ENCODE results near the gene C16orf74. TPM values are rescaled to one million over a fixed set of nuclear protein-coding genes. Genes with fewer than 3 reads are reported as not detected.

C16orf74 gene
- total and polyA plus RNA-seq, 2 of the 13 experiments (the other 11 are each of a cell fraction or from before 2014, with no cell fraction given), result 0.13 to 0.29 TPM

- TF ChIP-seq ZNF318 (CRISPR knock-in tag; IDR thresholded peaks at IDR 0.05), result no peak
- TF ChIP-seq SATB2 (CRISPR knock-in tag; IDR thresholded peaks at IDR 0.05), result no peak
- no peak for TF ChIP-seq ZMYM3 (CRISPR knock-in tag; IDR thresholded peaks at IDR 0.05)
- TF ChIP-seq REXO4 (CRISPR knock-in tag; IDR thresholded peaks at IDR 0.05; ENCODE audit: borderline replicate concordance), result no peak
- TF ChIP-seq ZNF737 (CRISPR knock-in tag; IDR thresholded peaks at IDR 0.05; ENCODE audit: borderline replicate concordance), result no peak
- TF ChIP-seq NR1H2 (CRISPR knock-in tag; IDR thresholded peaks at IDR 0.05; ENCODE audit: borderline replicate concordance, low read depth), result no peak
- no peak for TF ChIP-seq ZBTB8A (CRISPR knock-in tag; IDR thresholded peaks at IDR 0.05; ENCODE audit: borderline replicate concordance, low read depth)
- TF ChIP-seq ZSCAN31 (CRISPR knock-in tag; IDR thresholded peaks at IDR 0.05; ENCODE audit: low read depth), result no peak
- TF ChIP-seq AFF4 (CRISPR knock-in tag; IDR thresholded peaks at IDR 0.05), result no peak
Measured at GRCh38 chr16:85729452-85730185, 21.3 kb downstream of the C16orf74 start (continued).
